GM21447 (cell line): ENCODE measurements around the gene PPP2CA.

ENCODE experiments used
- ATAC-seq: cut with Tn5 transposase; IDR thresholded peaks from one replicate; pipeline ENCODE4 v1.9.1; 2021; ENCODE audit not compliant: unreplicated experiment

Gene PPP2CA

GRCh38 chr5:134149571-134150303 lies 76.1 kb downstream of the PPP2CA start:
- ATAC-seq: no peak

GRCh38 chr5:134148986-134149539 lies 76.8 kb downstream of the PPP2CA start:
- no peak for ATAC-seq

GRCh38 chr5:134148316-134148715 lies 77.6 kb downstream of the PPP2CA start:
- ATAC-seq: no peak

GRCh38 chr5:134146651-134147518 lies 79.0 kb downstream of the PPP2CA start:
- ATAC-seq: no peak

GRCh38 chr5:134145779-134146581 lies 79.9 kb downstream of the PPP2CA start:
- no peak for ATAC-seq

GRCh38 chr5:134145041-134145757 lies 80.7 kb downstream of the PPP2CA start:
- no peak for ATAC-seq
